GM19452 (cell line): ENCODE data around the gene PROB1.
A peak's percentile ranks its signal among the peaks of the same experiment; 100 is the strongest.
"Not testable (repeated sequence)": the region's sequence is repeated elsewhere in the genome, so short reads cannot be mapped to it uniquely, and the experiment has no call there.

Experiments used
- ATAC-seq: cut with Tn5 transposase; IDR thresholded peaks from one replicate; pipeline ENCODE4 v1.9.1; 2021; ENCODE audit not compliant: unreplicated experiment

PROB1 gene

GRCh38 chr5:139392678-139393496 lies 2.0 kb downstream of the PROB1 start:
- peak; percentile 40 for ATAC-seq

GRCh38 chr5:139392324-139392677 lies 2.6 kb downstream of the PROB1 start:
- no peak for ATAC-seq

DNA sequence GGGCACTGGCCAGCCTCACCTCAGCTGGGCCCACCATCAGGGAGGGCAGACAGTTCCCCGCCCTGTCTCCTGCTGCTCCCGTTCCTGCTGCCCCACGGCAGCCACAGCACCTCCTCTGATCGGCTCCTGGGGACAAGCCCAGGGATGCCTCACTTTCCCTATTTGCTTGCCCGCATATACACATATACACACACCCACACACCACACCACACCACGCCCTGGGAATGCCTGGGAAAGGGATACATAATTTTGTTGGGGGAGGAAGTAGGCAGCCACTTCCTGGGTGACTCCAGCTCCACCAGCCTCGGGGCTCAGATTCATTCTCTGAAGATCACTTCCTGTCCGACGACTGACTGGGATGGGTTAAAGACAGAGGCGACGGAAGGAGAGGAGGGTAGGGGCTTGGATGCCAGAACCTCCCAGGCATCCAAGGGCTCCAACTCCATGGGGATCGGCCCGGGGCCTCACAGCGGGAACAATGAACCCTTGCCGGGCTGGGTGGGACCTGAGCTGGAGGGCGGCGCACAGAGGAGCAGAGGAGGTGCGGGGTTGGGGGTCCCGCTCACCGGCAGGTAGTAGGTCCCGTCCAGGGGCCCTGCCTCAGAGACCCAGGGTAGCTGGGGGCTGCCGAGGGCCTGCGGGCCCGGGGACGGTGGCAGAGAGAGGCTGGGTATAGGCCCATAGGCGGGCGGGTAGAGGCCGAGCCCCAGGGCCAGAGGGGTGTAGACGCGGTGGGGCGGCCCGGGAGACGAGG lies 3.2 kb downstream of the PROB1 start:
- ATAC-seq: no peak

GRCh38 chr5:139390639-139391569 lies 4.0 kb downstream of the PROB1 start:
- ATAC-seq: no peak

- peak; percentile 42 for ATAC-seq
These were observed 4.9 kb downstream of the PROB1 start, which contains the start of gene MZB1 for GRCh38 chr5:139389701-139390638. MZB1 (minus strand) TSS chr5:139389913; CDS start chr5:139389856, 57 bp downstream.

DNA sequence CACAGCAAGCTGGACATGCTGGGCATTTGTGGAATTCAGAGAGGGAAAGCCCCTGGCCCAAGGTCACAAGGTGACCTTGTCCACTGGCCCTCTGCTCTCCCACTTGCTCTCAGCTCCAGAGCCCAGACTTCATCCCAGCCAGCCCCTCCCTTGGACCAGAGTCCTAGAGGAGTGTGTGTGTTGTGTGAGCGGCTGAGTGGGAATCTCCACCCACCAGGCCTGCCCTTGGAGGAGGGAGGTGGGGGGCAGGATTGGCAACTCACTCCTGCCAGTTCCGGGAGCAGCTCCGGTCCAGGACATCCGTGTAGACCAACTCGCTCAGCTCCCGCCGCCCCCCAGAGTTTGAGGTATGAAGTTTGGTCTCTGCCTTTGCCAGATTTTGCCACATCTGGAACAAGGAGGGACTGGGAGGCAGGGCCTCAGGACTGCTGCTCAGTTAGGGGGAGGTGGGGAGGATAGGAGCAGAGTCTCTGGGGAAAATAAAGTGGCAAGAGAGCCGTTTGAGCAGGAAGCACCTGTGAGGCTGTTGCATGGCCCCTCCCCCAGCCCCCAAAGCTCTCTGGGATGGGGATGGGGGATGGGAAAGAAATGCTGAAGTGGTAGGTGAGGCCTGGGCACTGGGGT lies 6.6 kb downstream of the PROB1 start:
- ATAC-seq: no peak

GRCh38 chr5:139387611-139388197 lies 7.2 kb downstream of the PROB1 start:
- no peak for ATAC-seq

GRCh38 chr5:139386956-139387355 lies 7.9 kb downstream of the PROB1 start:
- ATAC-seq: not testable (repeated sequence)

GRCh38 chr5:139386050-139386438 lies 8.9 kb downstream of the PROB1 start:
- ATAC-seq: no peak

- ATAC-seq: no peak
These were observed 9.5 kb downstream of the PROB1 start for GRCh38 chr5:139385061-139386049.

DNA sequence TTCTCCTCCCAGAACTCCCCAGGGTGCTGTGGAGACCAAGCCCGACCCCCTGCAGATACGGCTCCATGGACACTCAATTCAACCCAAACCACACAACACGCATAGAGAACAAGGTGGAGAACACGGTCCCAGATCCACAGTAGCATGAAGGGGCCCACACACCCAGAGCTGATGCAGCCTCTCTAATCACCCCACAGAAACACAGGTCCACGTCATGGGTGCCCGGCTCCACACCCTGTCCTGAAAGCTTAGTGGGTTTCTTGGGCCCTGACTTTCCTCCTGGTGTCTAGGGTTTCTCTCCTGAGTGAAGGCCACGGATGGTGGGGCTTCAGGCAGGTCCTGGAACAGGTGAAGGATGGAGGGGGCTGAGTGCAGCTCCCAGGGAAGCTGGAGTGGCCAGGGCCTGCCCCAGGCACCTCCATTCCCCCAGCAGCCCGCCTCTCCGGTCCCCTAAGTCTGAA lies 10.3 kb downstream of the PROB1 start:
- no peak for ATAC-seq

- ATAC-seq: no peak
These were observed 10.8 kb downstream of the PROB1 start for GRCh38 chr5:139383993-139384590.

DNA sequence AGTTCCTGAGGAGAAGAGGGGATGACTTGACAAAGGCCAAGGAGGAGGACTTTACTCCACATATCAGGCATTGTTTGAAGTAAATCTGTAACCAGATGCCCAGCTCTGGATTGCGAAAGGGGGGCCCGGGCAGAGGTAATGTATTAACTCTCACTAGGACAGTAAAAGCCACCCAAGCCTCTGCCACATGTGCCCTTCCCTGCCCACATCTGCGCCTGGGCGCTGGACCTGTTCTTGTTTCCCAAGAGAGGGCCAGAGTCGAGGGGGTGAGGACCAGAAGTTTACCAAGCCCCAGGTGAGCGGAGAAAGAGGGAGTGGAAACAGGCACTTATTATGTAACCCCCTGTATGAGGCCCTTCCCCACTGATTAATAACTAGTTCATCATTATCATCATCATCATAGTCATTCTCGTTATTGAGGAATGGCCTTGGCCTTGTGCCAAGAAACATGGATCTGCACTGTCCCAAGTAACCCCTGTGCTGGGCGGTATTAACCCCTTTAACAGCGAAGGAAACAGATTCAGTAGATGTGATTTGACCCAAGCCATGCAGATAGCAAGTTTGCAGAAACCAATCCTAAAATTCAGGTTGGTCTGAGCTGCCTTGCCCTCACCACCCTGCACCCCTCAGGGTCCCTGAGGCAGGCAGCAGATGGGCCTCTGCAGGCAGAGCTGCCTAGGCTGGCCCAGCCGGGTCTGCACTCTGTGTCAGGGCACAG lies 11.5 kb downstream of the PROB1 start, which contains the start of gene SLC23A1:
SLC23A1 (minus strand) TSS at position 23 of the 718 bp plus-strand sequence. CDS start 44 bp downstream, outside the sequence.
- no peak for ATAC-seq

DNA sequence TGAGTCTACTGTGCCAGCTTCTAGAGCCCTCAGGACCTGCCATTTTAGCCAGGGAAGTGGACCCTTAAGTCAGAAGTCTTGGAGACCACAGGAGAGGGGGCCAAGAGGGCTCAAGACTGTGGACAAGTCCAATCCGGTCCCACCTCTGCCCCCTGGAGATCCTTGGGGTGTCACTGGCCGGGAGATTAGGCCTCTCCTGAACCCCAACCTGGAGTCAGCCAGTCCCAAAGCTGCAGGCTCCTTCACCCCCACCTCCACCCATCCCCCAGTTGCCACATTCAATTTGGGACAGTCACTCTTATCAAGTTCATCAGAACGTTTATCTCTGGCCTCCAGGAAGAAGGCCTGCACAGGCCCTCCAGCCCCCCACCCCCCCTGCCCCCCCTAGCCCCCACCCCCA lies 12.1 kb downstream of the PROB1 start:
- no peak for ATAC-seq

GRCh38 chr5:139381837-139382761 lies 12.8 kb downstream of the PROB1 start:
- no peak for ATAC-seq
